Measurements from ENCODE around the gene MTARC2. TPM values are rescaled to one million over a fixed set of nuclear protein-coding genes. Genes with fewer than 3 reads are reported as not detected.

The MTARC2 gene
- total RNA-seq, 1 experiment from 2014 or later = 15.2 TPM

DNA sequence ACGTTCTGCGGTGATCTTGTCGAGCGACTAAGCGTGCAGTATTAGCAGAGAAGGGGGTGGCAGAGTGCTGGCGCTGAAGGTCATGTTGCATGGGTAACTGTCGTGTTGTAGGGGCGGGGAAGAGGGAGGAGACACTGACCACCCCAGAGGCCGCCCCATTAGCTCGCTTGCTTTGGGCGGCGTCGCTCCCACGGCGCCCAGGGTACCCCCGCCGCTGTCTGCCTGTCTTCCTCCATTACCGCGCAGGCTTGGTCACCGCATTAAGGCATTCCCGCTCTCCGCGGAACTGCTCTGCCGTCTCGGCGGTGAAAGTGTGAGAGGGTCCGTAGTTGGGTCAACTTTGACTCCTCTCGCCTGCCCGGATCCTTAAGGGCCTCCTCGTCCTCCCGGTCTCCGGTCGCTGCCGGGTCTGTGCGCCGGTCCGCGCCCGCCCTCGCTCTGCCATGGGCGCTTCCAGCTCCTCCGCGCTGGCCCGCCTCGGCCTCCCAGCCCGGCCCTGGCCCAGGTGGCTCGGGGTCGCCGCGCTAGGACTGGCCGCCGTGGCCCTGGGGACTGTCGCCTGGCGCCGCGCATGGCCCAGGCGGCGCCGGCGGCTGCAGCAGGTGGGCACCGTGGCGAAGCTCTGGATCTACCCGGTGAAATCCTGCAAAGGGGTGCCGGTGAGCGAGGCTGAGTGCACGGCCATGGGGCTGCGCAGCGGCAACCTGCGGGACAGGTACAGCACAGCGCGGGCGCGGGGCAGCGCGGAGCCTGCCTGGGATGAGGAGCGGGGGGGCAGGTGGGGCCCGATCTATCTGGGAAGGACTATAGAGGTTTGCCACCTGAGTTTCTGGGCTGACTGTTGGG is at the start of gene MTARC2 (continued):
- peak; percentile 11; the same call in 1 of the 2 replicates for TF ChIP-seq GABPB1 (CRISPR knock-in tag; IDR thresholded peaks at IDR 0.05)
- no peak for TF ChIP-seq ZNF138 (CRISPR knock-in tag; conservative IDR thresholded peaks at IDR 0.05)
- TF ChIP-seq, protein P1, sequence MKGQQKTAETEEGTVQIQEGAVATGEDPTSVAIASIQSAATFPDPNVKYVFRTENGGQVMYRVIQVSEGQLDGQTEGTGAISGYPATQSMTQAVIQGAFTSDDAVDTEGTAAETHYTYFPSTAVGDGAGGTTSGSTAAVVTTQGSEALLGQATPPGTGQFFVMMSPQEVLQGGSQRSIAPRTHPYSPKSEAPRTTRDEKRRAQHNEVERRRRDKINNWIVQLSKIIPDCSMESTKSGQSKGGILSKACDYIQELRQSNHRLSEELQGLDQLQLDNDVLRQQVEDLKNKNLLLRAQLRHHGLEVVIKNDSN (CRISPR knock-in tag; IDR thresholded peaks at IDR 0.05) = no peak; the same call in 1 of the 2 replicates
- no peak for TF ChIP-seq IRF2 (CRISPR knock-in tag; IDR thresholded peaks at IDR 0.05; ENCODE audit: borderline replicate concordance, low read depth)
- TF ChIP-seq, protein P2, sequence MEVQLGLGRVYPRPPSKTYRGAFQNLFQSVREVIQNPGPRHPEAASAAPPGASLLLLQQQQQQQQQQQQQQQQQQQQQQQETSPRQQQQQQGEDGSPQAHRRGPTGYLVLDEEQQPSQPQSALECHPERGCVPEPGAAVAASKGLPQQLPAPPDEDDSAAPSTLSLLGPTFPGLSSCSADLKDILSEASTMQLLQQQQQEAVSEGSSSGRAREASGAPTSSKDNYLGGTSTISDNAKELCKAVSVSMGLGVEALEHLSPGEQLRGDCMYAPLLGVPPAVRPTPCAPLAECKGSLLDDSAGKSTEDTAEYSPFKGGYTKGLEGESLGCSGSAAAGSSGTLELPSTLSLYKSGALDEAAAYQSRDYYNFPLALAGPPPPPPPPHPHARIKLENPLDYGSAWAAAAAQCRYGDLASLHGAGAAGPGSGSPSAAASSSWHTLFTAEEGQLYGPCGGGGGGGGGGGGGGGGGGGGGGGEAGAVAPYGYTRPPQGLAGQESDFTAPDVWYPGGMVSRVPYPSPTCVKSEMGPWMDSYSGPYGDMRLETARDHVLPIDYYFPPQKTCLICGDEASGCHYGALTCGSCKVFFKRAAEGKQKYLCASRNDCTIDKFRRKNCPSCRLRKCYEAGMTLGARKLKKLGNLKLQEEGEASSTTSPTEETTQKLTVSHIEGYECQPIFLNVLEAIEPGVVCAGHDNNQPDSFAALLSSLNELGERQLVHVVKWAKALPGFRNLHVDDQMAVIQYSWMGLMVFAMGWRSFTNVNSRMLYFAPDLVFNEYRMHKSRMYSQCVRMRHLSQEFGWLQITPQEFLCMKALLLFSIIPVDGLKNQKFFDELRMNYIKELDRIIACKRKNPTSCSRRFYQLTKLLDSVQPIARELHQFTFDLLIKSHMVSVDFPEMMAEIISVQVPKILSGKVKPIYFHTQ (CRISPR knock-in tag; IDR thresholded peaks at IDR 0.05) = no peak
- TF ChIP-seq, protein P3, sequence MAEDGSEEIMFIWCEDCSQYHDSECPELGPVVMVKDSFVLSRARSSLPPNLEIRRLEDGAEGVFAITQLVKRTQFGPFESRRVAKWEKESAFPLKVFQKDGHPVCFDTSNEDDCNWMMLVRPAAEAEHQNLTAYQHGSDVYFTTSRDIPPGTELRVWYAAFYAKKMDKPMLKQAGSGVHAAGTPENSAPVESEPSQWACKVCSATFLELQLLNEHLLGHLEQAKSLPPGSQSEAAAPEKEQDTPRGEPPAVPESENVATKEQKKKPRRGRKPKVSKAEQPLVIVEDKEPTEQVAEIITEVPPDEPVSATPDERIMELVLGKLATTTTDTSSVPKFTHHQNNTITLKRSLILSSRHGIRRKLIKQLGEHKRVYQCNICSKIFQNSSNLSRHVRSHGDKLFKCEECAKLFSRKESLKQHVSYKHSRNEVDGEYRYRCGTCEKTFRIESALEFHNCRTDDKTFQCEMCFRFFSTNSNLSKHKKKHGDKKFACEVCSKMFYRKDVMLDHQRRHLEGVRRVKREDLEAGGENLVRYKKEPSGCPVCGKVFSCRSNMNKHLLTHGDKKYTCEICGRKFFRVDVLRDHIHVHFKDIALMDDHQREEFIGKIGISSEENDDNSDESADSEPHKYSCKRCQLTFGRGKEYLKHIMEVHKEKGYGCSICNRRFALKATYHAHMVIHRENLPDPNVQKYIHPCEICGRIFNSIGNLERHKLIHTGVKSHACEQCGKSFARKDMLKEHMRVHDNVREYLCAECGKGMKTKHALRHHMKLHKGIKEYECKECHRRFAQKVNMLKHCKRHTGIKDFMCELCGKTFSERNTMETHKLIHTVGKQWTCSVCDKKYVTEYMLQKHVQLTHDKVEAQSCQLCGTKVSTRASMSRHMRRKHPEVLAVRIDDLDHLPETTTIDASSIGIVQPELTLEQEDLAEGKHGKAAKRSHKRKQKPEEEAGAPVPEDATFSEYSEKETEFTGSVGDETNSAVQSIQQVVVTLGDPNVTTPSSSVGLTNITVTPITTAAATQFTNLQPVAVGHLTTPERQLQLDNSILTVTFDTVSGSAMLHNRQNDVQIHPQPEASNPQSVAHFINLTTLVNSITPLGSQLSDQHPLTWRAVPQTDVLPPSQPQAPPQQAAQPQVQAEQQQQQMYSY (CRISPR knock-in tag; IDR thresholded peaks at IDR 0.05) = no peak
- no peak for TF ChIP-seq MXD4 (CRISPR knock-in tag; IDR thresholded peaks at IDR 0.05; ENCODE audit: borderline replicate concordance)
- TF ChIP-seq, protein P4, sequence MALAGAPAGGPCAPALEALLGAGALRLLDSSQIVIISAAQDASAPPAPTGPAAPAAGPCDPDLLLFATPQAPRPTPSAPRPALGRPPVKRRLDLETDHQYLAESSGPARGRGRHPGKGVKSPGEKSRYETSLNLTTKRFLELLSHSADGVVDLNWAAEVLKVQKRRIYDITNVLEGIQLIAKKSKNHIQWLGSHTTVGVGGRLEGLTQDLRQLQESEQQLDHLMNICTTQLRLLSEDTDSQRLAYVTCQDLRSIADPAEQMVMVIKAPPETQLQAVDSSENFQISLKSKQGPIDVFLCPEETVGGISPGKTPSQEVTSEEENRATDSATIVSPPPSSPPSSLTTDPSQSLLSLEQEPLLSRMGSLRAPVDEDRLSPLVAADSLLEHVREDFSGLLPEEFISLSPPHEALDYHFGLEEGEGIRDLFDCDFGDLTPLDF (CRISPR knock-in tag; IDR thresholded peaks at IDR 0.05) = no peak
- peak; percentile 10; the same call in 1 of the 2 replicates for TF ChIP-seq TEAD4 (CRISPR knock-in tag; IDR thresholded peaks at IDR 0.05)
- TF ChIP-seq ZNF232 (CRISPR knock-in tag; IDR thresholded peaks at IDR 0.05) = peak; percentile 89; the same call in 1 of the 2 replicates
- TF ChIP-seq NFATC4 (CRISPR knock-in tag; IDR thresholded peaks at IDR 0.05) = no peak
- no peak; the same call in 1 of the 2 replicates for TF ChIP-seq NR2C2 (CRISPR knock-in tag; IDR thresholded peaks at IDR 0.05)
- TF ChIP-seq ZNF317 (CRISPR knock-in tag; IDR thresholded peaks at IDR 0.05; ENCODE audit: borderline replicate concordance, low read depth) = no peak
- no peak for TF ChIP-seq ELF4 (CRISPR knock-in tag; IDR thresholded peaks at IDR 0.05; ENCODE audit: low read depth)
- TF ChIP-seq SMAD4 (CRISPR knock-in tag; IDR thresholded peaks at IDR 0.05) = peak; percentile 68; the same call in 1 of the 2 replicates
- no peak for TF ChIP-seq GTF2I (CRISPR knock-in tag; conservative IDR thresholded peaks at IDR 0.05)
- no peak; the same call in 1 of the 2 replicates for TF ChIP-seq TP53 (CRISPR knock-in tag; IDR thresholded peaks at IDR 0.05)
- TF ChIP-seq, protein P5, sequence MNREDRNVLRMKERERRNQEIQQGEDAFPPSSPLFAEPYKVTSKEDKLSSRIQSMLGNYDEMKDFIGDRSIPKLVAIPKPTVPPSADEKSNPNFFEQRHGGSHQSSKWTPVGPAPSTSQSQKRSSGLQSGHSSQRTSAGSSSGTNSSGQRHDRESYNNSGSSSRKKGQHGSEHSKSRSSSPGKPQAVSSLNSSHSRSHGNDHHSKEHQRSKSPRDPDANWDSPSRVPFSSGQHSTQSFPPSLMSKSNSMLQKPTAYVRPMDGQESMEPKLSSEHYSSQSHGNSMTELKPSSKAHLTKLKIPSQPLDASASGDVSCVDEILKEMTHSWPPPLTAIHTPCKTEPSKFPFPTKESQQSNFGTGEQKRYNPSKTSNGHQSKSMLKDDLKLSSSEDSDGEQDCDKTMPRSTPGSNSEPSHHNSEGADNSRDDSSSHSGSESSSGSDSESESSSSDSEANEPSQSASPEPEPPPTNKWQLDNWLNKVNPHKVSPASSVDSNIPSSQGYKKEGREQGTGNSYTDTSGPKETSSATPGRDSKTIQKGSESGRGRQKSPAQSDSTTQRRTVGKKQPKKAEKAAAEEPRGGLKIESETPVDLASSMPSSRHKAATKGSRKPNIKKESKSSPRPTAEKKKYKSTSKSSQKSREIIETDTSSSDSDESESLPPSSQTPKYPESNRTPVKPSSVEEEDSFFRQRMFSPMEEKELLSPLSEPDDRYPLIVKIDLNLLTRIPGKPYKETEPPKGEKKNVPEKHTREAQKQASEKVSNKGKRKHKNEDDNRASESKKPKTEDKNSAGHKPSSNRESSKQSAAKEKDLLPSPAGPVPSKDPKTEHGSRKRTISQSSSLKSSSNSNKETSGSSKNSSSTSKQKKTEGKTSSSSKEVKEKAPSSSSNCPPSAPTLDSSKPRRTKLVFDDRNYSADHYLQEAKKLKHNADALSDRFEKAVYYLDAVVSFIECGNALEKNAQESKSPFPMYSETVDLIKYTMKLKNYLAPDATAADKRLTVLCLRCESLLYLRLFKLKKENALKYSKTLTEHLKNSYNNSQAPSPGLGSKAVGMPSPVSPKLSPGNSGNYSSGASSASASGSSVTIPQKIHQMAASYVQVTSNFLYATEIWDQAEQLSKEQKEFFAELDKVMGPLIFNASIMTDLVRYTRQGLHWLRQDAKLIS (CRISPR knock-in tag; IDR thresholded peaks at IDR 0.05; ENCODE audit: borderline replicate concordance) = no peak
- no peak; the same call in none of the 2 replicates for TF ChIP-seq FOXK1 (CRISPR knock-in tag; IDR thresholded peaks at IDR 0.05)
- TF ChIP-seq, protein P6, sequence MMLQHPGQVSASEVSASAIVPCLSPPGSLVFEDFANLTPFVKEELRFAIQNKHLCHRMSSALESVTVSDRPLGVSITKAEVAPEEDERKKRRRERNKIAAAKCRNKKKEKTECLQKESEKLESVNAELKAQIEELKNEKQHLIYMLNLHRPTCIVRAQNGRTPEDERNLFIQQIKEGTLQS (CRISPR knock-in tag; conservative IDR thresholded peaks at IDR 0.05) = no peak
- TF ChIP-seq ZNF416 (CRISPR knock-in tag; IDR thresholded peaks at IDR 0.05) = no peak
- TF ChIP-seq JAZF1 (CRISPR knock-in tag; IDR thresholded peaks at IDR 0.05) = no peak
- TF ChIP-seq, protein P7, sequence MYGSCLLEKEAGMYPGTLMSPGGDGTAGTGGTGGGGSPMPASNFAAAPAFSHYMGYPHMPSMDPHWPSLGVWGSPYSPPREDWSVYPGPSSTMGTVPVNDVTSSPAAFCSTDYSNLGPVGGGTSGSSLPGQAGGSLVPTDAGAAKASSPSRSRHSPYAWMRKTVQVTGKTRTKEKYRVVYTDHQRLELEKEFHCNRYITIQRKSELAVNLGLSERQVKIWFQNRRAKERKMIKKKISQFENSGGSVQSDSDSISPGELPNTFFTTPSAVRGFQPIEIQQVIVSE (CRISPR knock-in tag; IDR thresholded peaks at IDR 0.05; ENCODE audit: borderline replicate concordance) = no peak
- TF ChIP-seq CREB1 (CRISPR knock-in tag; IDR thresholded peaks at IDR 0.05) = no peak; the same call in 1 of the 2 replicates
- TF ChIP-seq SOX15 (CRISPR knock-in tag; IDR thresholded peaks at IDR 0.05) = no peak
- peak; percentile 33; the same call in 1 of the 2 replicates for TF ChIP-seq SMAD3 (CRISPR knock-in tag; IDR thresholded peaks at IDR 0.05; ENCODE audit: borderline replicate concordance)
